Activated CD4-positive, alpha-beta T cell treated with anti-CD3 and anti-CD28 coated beads for 1 hour (primary cell): Measurements from ENCODE around the gene PLLP.
"Not testable (repeated sequence)": the region's sequence is repeated elsewhere in the genome, so short reads cannot be mapped to it uniquely, and the experiment has no call there.

ENCODE experiments used
- DNase-seq: peaks from one replicate; pipeline ENCODE4 v3.0.0-alpha.2; 2020

Gene PLLP

GRCh38 chr16:57301126-57301817 is 16.8 kb upstream of the PLLP start:
- DNase-seq, result no peak

GRCh38 chr16:57300387-57301125 is 16.1 kb upstream of the PLLP start:
- peak; percentile 99 for DNase-seq

GRCh38 chr16:57299719-57300386 is 15.4 kb upstream of the PLLP start:
- peak; percentile 73 for DNase-seq

GRCh38 chr16:57299009-57299718 is 14.7 kb upstream of the PLLP start:
- DNase-seq, result peak; percentile 15

- DNase-seq, result no peak
Measured at GRCh38 chr16:57297856-57298255, 13.4 kb upstream of the PLLP start.

GRCh38 chr16:57289391-57290257 is 5.2 kb upstream of the PLLP start:
- DNase-seq, result no peak

- no peak for DNase-seq
Measured at GRCh38 chr16:57285379-57285778, 907 bp upstream of the PLLP start.

- DNase-seq, result no peak
Measured at GRCh38 chr16:57284952-57285363, 486 bp upstream of the PLLP start.

- DNase-seq, result no peak
Measured at GRCh38 chr16:57283959-57284208, 588 bp downstream of the PLLP start.

- no peak for DNase-seq
Measured at GRCh38 chr16:57283214-57283958, 1.1 kb downstream of the PLLP start.

GRCh38 chr16:57282510-57283213 is 1.8 kb downstream of the PLLP start:
- DNase-seq, result no peak

- no peak for DNase-seq
Measured at GRCh38 chr16:57281791-57282190, 2.7 kb downstream of the PLLP start.

- no peak for DNase-seq
Measured at GRCh38 chr16:57279780-57280638, 4.5 kb downstream of the PLLP start.

- no peak for DNase-seq
Measured at GRCh38 chr16:57278494-57278893, 6.0 kb downstream of the PLLP start.

GRCh38 chr16:57277586-57277985 is 6.9 kb downstream of the PLLP start:
- peak; percentile 15 for DNase-seq

- DNase-seq, result no peak
Measured at GRCh38 chr16:57276596-57276995, 7.9 kb downstream of the PLLP start.

- DNase-seq, result not testable (repeated sequence)
Measured at GRCh38 chr16:57275946-57276345, 8.5 kb downstream of the PLLP start.

GRCh38 chr16:57273826-57274225 is 10.6 kb downstream of the PLLP start:
- no peak for DNase-seq

GRCh38 chr16:57273359-57273758 is 11.1 kb downstream of the PLLP start:
- no peak for DNase-seq

GRCh38 chr16:57271867-57272495 is 12.5 kb downstream of the PLLP start:
- DNase-seq, result no peak
